Karpas-422 (cell line): Measurements from ENCODE around the gene NDUFAB1. TPM values are rescaled to one million over a fixed set of nuclear protein-coding genes. Genes with fewer than 3 reads are reported as not detected.

Experiments used
- DNase-seq: peaks from one replicate; pipeline ENCODE4 v3.0.0-alpha.2; 2015
- H2AFZ ChIP-seq: fragments of 200-600 bp; sonication (generic); 2 replicates; pipeline ENCODE4 v1.6.1; 2014; ENCODE audit warnings: antibody characterized with exemption, low read length, mixed read lengths
- H3K27ac ChIP-seq: fragments of 200-600 bp; sonication (generic); 2 replicates; pipeline ENCODE4 v1.5.1; 2014; ENCODE audit warnings: mild to moderate bottlenecking, low read length, moderate library complexity
- H3K27me3 ChIP-seq: fragments of 200-600 bp; sonication (generic); 2 replicates; pipeline ENCODE4 v1.6.1; 2014; ENCODE audit warnings: low read length, mixed read lengths
- H3K36me3 ChIP-seq: fragments of 200-600 bp; sonication (generic); 2 replicates; pipeline ENCODE4 v1.6.1; 2014; ENCODE audit warnings: low read length, mixed read lengths; ENCODE audit not compliant: insufficient read depth
- H3K4me1 ChIP-seq: fragments of 200-600 bp; sonication (generic); 2 replicates; pipeline ENCODE4 v1.6.1; 2014; ENCODE audit warnings: mild to moderate bottlenecking, low read length, mixed read lengths
- H3K4me2 ChIP-seq: fragments of 200-600 bp; sonication (generic); 2 replicates; pipeline ENCODE4 v1.6.1; 2014; ENCODE audit warnings: low read length, low read depth, mild to moderate bottlenecking; ENCODE audit not compliant: poor library complexity, severe bottlenecking
- H3K4me3 ChIP-seq: fragments of 200-600 bp; sonication (generic); 2 replicates; pipeline ENCODE4 v1.5.1; 2014; ENCODE audit warnings: mild to moderate bottlenecking, antibody characterized with exemption, low read length, mixed read lengths
- H3K79me2 ChIP-seq: fragments of 200-600 bp; sonication (generic); 2 replicates; pipeline ENCODE4 v1.6.1; 2014; ENCODE audit warnings: mild to moderate bottlenecking, low read length, mixed read lengths
- H3K9ac ChIP-seq: fragments of 200-600 bp; sonication (generic); 2 replicates; pipeline ENCODE4 v1.6.0; 2014; ENCODE audit warnings: low read length
- H3K9me2 ChIP-seq: fragments of 200-600 bp; sonication (generic), shearing (Covaris generic); replicated peaks from 2 replicates; pipeline ENCODE4 v1.6.0; 2014; ENCODE audit warnings: mild to moderate bottlenecking, low read length, moderate library complexity; ENCODE audit not compliant: insufficient read depth
- H3K9me3 ChIP-seq: fragments of 300-700, 200-600 bp; sonication (generic); 2 replicates; pipeline ENCODE4 v1.6.1; 2014; ENCODE audit warnings: low read length, mixed read lengths
- H4K20me1 ChIP-seq: fragments of 200-600 bp; sonication (generic); 2 replicates; pipeline ENCODE4 v1.6.1; 2014; ENCODE audit warnings: mild to moderate bottlenecking, antibody characterized with exemption, low read length, low read depth; ENCODE audit not compliant: insufficient read depth
- total RNA-seq: library from RNA; depleted of rRNA; stranded (reverse); fragments of >200 nt; shearing (Covaris generic); gene quantifications from 2 replicates; pipeline ENCODE4 v1.2.3, GENCODE V29; 2014; ENCODE audit warnings: low replicate concordance

Gene NDUFAB1
- total RNA-seq, 1 experiment from 2014 or later = 193 TPM

GRCh38 chr16:23539984-23540816 is 55.9 kb downstream of the NDUFAB1 start:
- Histone ChIP-seq H3K9ac (no peak overlapping the region), H3K4me2 (no peak overlapping the region), H3K36me3 (peaks cover 26% of the 10 kb centered on the region; the same call in 1 of the 2 replicates), H4K20me1 (no peaks in the 10 kb centered on the region), H2AFZ (no peak overlapping the region), H3K27ac (no peak overlapping the region), H3K27me3 (no peaks in the 10 kb centered on the region), H3K4me3 (no peak overlapping the region), H3K4me1 (peaks cover 6% of the 10 kb centered on the region), H3K9me2 (no peaks in the 10 kb centered on the region), H3K79me2 (0 out of 2 replicates have a peak, but pooled peaks cover 3% of the 10 kb centered on the region), H3K9me3 (no peaks in the 10 kb centered on the region)
- no peak for DNase-seq

- H3K79me2 ChIP-seq = 0 out of 2 replicates have a peak, but pooled peaks cover 3% of the 10 kb centered on the region
- no peaks in the 10 kb centered on the region for H3K9me2 ChIP-seq
- no peak overlapping the region for H3K4me3 ChIP-seq
- H3K27me3 ChIP-seq = no peaks in the 10 kb centered on the region
- no peaks in the 10 kb centered on the region for H3K9me3 ChIP-seq
- no peak overlapping the region for H2AFZ ChIP-seq
- peaks cover 6% of the 10 kb centered on the region for H3K4me1 ChIP-seq
- H3K4me2 ChIP-seq = no peak overlapping the region
- no peak overlapping the region for H3K27ac ChIP-seq
- no peak overlapping the region for H3K9ac ChIP-seq
- H3K36me3 ChIP-seq = peaks cover 33% of the 10 kb centered on the region; the same call in 1 of the 2 replicates
- H4K20me1 ChIP-seq = no peaks in the 10 kb centered on the region
- DNase-seq = no peak
Measured at GRCh38 chr16:23538919-23539278, 57.2 kb downstream of the NDUFAB1 start.

GRCh38 chr16:23537390-23537789 is 58.7 kb downstream of the NDUFAB1 start:
- Histone ChIP-seq H3K4me3 (no peak overlapping the region), H3K79me2 (0 out of 2 replicates have a peak, but pooled peaks cover 3% of the 10 kb centered on the region), H3K9me3 (no peaks in the 10 kb centered on the region), H3K9ac (no peak overlapping the region), H3K27me3 (no peaks in the 10 kb centered on the region), H3K9me2 (no peaks in the 10 kb centered on the region), H3K4me1 (peaks cover 6% of the 10 kb centered on the region), H3K4me2 (no peak overlapping the region), H2AFZ (no peak overlapping the region), H4K20me1 (no peaks in the 10 kb centered on the region), H3K36me3 (peaks cover 34% of the 10 kb centered on the region), H3K27ac (peak overlapping the region; percentile 49; the same call in 1 of the 2 replicates)
- no peak for DNase-seq

- no peaks in the 10 kb centered on the region for H3K79me2 ChIP-seq
- no peak overlapping the region for H2AFZ ChIP-seq
- DNase-seq = no peak
- H3K4me1 ChIP-seq = peaks cover 6% of the 10 kb centered on the region
- H4K20me1 ChIP-seq = no peaks in the 10 kb centered on the region
- no peak overlapping the region for H3K4me3 ChIP-seq
- no peak overlapping the region for H3K27ac ChIP-seq
- no peak overlapping the region for H3K4me2 ChIP-seq
- peaks cover 36% of the 10 kb centered on the region for H3K36me3 ChIP-seq
- H3K27me3 ChIP-seq = no peaks in the 10 kb centered on the region
- no peaks in the 10 kb centered on the region for H3K9me2 ChIP-seq
- no peak overlapping the region for H3K9ac ChIP-seq
- H3K9me3 ChIP-seq = no peaks in the 10 kb centered on the region
Measured at GRCh38 chr16:23535901-23536300, 60.2 kb downstream of the NDUFAB1 start.

- Histone ChIP-seq H4K20me1 (no peaks in the 10 kb centered on the region), H3K79me2 (no peaks in the 10 kb centered on the region), H2AFZ (no peak overlapping the region), H3K9me2 (no peaks in the 10 kb centered on the region), H3K36me3 (peaks cover 34% of the 10 kb centered on the region), H3K27me3 (no peaks in the 10 kb centered on the region), H3K27ac (no peak overlapping the region), H3K4me2 (no peak overlapping the region), H3K4me1 (peaks cover 6% of the 10 kb centered on the region), H3K4me3 (no peak overlapping the region), H3K9me3 (no peaks in the 10 kb centered on the region), H3K9ac (no peak overlapping the region)
- DNase-seq = no peak
Measured at GRCh38 chr16:23534868-23535860, 61.0 kb downstream of the NDUFAB1 start.

- DNase-seq = peak; percentile 21
- Histone ChIP-seq H2AFZ (no peak overlapping the region), H3K4me3 (no peak overlapping the region), H3K9me3 (no peaks in the 10 kb centered on the region), H3K36me3 (peaks cover 30% of the 10 kb centered on the region), H3K27me3 (no peaks in the 10 kb centered on the region), H3K9ac (no peak overlapping the region), H3K79me2 (no peaks in the 10 kb centered on the region), H3K4me1 (peaks cover 6% of the 10 kb centered on the region), H4K20me1 (no peaks in the 10 kb centered on the region), H3K27ac (no peak overlapping the region), H3K9me2 (no peaks in the 10 kb centered on the region), H3K4me2 (no peak overlapping the region)
Measured at GRCh38 chr16:23532448-23532847, 63.7 kb downstream of the NDUFAB1 start.
